Mononuclear cell (primary cell): ENCODE results near the gene ADAMTSL5. TPM values are rescaled to one million over a fixed set of nuclear protein-coding genes. Genes with fewer than 3 reads are reported as not detected.
"Not testable (repeated sequence)": the region's sequence is repeated elsewhere in the genome, so short reads cannot be mapped to it uniquely, and the experiment has no call there.

ENCODE experiments used
- H3K27me3 ChIP-seq: 2 replicates; pipeline ENCODE4 v1.6.0; 2011; ENCODE audit warnings: low read length, control low read depth; ENCODE audit not compliant: insufficient read depth
- H3K4me1 ChIP-seq: 2 replicates; pipeline ENCODE4 v1.5.1; 2011; ENCODE audit warnings: mild to moderate bottlenecking, low read length, control low read depth; ENCODE audit not compliant: insufficient read depth
- H3K4me3 ChIP-seq: 2 replicates; pipeline ENCODE4 v1.5.1; 2011; ENCODE audit warnings: mild to moderate bottlenecking, low read length, moderate library complexity
- H3K9me3 ChIP-seq: 2 replicates; pipeline ENCODE4 v1.5.1; 2011; ENCODE audit warnings: low read depth, mild to moderate bottlenecking, control low read depth, low read length
- total RNA-seq: library from RNA; depleted of rRNA; stranded (reverse); fragments of >200 nt; gene quantifications from one replicate; pipeline ENCODE4 v1.2.3, GENCODE V29; 2012

Gene ADAMTSL5
- total RNA-seq, 1 donor: 0.84 TPM

- Histone ChIP-seq H3K4me3 (no peak overlapping the region), H3K4me1 (peaks cover 19% of the 10 kb centered on the region), H3K27me3 (no peaks in the 10 kb centered on the region), H3K9me3 (no peaks in the 10 kb centered on the region)
Observed at GRCh38 chr19:1487576-1488281, 25.1 kb downstream of the ADAMTSL5 start.

DNA sequence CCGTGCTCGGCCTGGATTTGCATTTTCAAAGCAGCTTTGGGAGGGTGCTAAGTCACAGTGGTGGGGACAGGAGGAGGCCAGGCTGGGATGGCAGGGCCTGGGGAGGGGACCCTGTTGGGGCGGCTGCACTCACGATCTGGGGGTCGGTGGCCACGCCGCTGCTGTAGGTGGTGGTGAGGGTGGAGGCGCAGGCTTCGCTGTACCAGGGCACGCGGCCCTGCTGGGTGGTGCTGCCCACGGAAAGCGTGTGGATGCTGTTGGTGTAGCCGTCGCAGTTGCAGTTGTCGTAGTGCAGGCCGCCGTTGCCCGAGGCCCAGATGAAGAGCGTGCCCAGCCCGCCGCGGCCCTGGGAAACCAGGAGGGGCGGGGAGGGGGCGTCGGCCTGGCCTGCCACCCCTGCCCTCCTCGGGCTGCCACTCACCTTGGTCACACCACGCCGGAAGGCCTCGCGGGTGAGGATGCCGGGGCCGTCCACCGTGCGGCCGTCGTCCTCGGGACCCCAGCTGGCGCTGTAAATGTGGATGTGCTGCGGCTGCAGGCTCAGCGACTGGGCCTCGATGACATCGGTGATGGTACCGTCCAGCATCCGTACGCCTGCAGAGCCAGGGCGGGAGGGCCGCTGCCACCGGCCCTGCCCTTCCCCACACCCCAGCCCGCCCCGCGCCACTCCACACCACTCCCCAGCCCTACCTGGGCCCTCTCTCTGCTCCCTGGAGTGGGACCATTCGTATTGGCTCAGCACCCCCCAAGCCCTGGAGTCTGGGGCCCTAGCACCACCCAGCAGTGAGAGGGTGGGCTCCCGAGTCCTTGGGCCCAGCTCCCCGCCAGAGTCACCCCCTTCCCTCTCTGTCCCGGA lies 25.9 kb downstream of the ADAMTSL5 start:
- Histone ChIP-seq H3K4me3 (no peak overlapping the region), H3K27me3 (no peaks in the 10 kb centered on the region), H3K4me1 (peaks cover 19% of the 10 kb centered on the region), H3K9me3 (no peaks in the 10 kb centered on the region)

- H3K27me3 ChIP-seq: no peaks in the 10 kb centered on the region
- no peaks in the 10 kb centered on the region for H3K9me3 ChIP-seq
- peaks cover 7% of the 10 kb centered on the region for H3K4me1 ChIP-seq
- H3K4me3 ChIP-seq: no peak overlapping the region
Observed at GRCh38 chr19:1483979-1484428, 28.8 kb downstream of the ADAMTSL5 start.

- no peak overlapping the region for H3K4me3 ChIP-seq
Observed at GRCh38 chr19:1483131-1483978, 29.5 kb downstream of the ADAMTSL5 start.

DNA sequence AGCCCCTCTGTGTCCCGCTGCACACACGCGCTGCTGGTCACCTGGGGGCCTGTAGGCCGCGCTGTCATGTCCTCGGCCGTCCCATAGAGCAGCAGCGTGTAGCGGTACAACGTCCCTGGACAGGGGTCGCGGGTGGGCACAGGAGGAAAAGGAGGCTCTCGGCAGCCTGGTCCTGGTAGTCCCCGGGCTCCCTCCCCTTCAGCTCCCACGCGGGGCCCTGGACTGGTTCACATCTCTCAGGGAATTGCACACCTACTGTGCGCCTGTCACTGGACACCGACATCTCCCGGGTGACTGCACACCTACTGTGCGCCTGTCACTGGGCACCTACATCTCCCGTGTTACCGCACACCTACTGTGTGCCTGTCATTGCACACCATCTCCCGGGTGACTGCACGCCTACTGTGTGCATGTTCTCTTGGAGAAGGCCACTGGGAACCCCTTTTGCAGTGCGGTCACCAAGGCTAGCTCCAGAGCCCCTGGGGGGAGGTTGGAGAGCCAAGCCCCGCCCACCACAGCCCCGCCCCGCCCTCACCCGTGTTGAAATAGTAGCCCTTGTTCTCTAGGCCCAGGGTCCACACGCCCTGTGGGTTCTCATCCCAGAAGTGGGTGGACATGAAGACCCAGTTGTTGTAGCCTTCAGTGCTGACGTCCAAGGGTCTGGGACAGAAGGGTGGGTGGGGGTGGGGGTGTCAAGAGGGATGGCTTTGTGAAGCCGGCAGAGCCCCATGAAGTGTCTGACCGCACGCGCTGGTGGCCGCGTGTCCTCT lies 30.3 kb downstream of the ADAMTSL5 start:
- Histone ChIP-seq H3K4me3 (no peak overlapping the region), H3K4me1 (peaks cover 17% of the 10 kb centered on the region), H3K9me3 (no peaks in the 10 kb centered on the region), H3K27me3 (no peaks in the 10 kb centered on the region)

More at GRCh38 chr19:1483131-1483978, 29.5 kb downstream of the ADAMTSL5 start:
- H3K27me3 ChIP-seq: no peaks in the 10 kb centered on the region
- peaks cover 10% of the 10 kb centered on the region for H3K4me1 ChIP-seq
- H3K9me3 ChIP-seq: no peaks in the 10 kb centered on the region

- H3K4me3 ChIP-seq: no peak overlapping the region
- H3K9me3 ChIP-seq: no peaks in the 10 kb centered on the region
- peaks cover 17% of the 10 kb centered on the region for H3K4me1 ChIP-seq
- H3K27me3 ChIP-seq: no peaks in the 10 kb centered on the region
Observed at GRCh38 chr19:1481893-1482360, 30.9 kb downstream of the ADAMTSL5 start.

GRCh38 chr19:1481224-1481892 lies 31.5 kb downstream of the ADAMTSL5 start:
- no peaks in the 10 kb centered on the region for H3K27me3 ChIP-seq
- peaks cover 17% of the 10 kb centered on the region for H3K4me1 ChIP-seq
- H3K4me3 ChIP-seq: no peak overlapping the region
- H3K9me3 ChIP-seq: no peaks in the 10 kb centered on the region

DNA sequence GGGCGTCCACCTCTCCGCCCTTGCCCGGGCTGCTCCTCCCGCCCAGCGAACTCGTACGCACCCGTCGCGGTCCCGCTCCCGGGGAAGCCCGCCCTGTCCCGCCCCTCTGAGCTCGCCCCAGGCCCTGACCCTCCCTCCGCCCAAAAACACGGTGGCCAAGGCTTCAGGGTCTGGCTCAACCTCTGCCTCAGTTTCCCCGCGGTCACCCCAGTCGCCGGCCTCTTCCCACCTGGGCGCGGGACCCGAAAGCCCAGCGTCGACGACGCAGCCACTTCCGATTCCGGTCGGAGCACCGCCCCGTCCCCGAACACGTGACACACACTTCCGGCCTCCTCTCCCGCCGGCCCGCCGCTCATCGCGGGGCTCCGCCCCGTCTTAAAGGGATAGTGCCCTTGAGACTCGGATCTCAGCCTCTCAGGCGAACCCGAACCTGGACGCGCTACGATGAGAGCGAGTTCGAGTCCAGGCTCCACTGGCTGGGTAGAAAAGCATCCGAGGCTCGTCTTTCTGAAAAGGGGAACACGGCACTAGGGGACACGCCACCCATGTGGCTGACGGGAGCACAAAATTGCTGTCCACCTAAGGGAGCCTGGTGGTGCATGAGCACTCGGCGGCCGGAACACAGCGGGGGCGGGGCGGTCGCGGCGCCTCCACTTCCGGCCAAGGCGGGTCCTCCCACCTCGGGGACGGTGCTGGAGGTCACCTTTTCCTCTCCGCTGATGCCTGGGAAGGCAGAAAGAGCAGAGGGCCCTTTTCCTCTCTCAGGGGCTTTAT lies 33.7 kb downstream of the ADAMTSL5 start, which contains the start of gene C19orf25:
C19orf25 (minus strand) TSS at position 282 of the 774 bp plus-strand sequence. CDS start 312 bp downstream, outside the sequence.
- Histone ChIP-seq H3K9me3 (no peaks in the 10 kb centered on the region), H3K4me3 (peak within 1 kb of the TSS; percentile 66), H3K27me3 (no peaks in the 10 kb centered on the region), H3K4me1 (peaks cover 17% of the 10 kb centered on the region)

GRCh38 chr19:1477056-1477455 lies 35.8 kb downstream of the ADAMTSL5 start:
- H3K4me3 ChIP-seq, H3K9me3 ChIP-seq, H3K27me3 ChIP-seq: not testable (repeated sequence)
- H3K4me1 ChIP-seq: peaks cover 20% of the 10 kb centered on the region

- H3K4me1 ChIP-seq: peaks cover 32% of the 10 kb centered on the region
- H3K9me3 ChIP-seq: no peaks in the 10 kb centered on the region
- peaks cover 19% of the 10 kb centered on the region for H3K27me3 ChIP-seq
- no peak overlapping the region for H3K4me3 ChIP-seq
Observed at GRCh38 chr19:1475751-1476437, 36.9 kb downstream of the ADAMTSL5 start.

DNA sequence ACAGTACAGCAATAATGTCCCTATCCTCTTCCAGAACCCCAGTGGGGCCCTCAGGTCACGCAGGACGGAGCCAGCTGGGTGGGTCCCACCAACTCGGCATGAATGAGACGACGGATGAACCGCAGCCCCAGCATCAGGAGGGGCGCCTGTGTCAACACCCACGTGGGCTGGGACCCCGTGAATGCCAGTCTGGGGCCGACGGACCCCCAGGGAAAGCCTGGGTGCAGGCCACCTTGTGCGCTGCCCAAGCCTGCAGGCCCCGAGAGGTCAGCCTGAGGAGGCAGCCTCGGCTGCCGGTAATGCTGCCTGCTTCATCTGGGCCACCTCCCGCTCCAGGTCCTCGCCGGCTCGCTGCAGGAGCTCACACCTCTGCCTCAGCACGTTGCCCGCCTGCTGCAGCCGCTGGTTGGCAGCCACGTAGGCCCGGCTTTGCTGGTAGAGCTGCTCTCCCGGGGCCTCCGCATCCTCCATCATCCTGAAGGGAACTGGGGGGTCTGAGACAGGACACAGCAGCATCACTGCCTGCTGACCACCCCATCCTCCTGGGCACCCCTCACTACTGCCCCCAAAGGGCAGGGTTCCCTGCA lies 38.0 kb downstream of the ADAMTSL5 start:
- H3K9me3 ChIP-seq: no peaks in the 10 kb centered on the region
- H3K27me3 ChIP-seq: peaks cover 22% of the 10 kb centered on the region
- peaks cover 42% of the 10 kb centered on the region for H3K4me1 ChIP-seq
- H3K4me3 ChIP-seq: no peak overlapping the region

- Histone ChIP-seq H3K4me1 (peaks cover 39% of the 10 kb centered on the region), H3K27me3 (peaks cover 22% of the 10 kb centered on the region), H3K9me3 (no peaks in the 10 kb centered on the region), H3K4me3 (no peak overlapping the region)
Observed at GRCh38 chr19:1474011-1474764, 38.6 kb downstream of the ADAMTSL5 start.
